ENCODE data around the gene PPP6R2.

DNA sequence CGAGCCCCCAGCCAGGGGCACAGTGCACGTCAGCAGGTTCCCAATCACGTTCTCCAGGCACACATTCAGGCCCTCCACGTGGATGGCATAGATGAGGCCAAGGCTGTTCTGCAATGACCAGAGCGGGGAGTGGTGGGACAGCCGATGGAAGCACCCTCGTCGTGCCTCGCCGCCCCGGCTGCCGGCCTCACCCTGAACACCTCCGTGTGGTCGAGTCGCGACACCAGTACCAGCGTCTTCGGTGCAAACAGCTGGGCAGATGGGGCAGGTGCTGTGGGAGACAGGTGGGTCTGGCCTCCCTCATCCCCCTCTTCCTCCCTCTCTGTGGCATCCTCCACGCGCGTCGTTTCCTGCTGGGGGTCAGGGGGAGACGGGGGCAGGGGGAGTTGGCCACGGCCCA lies 124.2 kb downstream of the PPP6R2 start:
- TF ChIP-seq, protein P1, sequence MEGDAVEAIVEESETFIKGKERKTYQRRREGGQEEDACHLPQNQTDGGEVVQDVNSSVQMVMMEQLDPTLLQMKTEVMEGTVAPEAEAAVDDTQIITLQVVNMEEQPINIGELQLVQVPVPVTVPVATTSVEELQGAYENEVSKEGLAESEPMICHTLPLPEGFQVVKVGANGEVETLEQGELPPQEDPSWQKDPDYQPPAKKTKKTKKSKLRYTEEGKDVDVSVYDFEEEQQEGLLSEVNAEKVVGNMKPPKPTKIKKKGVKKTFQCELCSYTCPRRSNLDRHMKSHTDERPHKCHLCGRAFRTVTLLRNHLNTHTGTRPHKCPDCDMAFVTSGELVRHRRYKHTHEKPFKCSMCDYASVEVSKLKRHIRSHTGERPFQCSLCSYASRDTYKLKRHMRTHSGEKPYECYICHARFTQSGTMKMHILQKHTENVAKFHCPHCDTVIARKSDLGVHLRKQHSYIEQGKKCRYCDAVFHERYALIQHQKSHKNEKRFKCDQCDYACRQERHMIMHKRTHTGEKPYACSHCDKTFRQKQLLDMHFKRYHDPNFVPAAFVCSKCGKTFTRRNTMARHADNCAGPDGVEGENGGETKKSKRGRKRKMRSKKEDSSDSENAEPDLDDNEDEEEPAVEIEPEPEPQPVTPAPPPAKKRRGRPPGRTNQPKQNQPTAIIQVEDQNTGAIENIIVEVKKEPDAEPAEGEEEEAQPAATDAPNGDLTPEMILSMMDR (conservative IDR thresholded peaks at IDR 0.05; ENCODE audit: low read length) = no peak
- TF ChIP-seq EZH2phosphoT487 (IDR thresholded peaks at IDR 0.05; ENCODE audit: borderline replicate concordance, low read depth, low read length) = no peak
